A673 (cell line): ENCODE measurements around the gene EML6.

Source experiments
- CTCF ChIP-seq: fragments of 300-800, 200-600 bp; sonication (generic); conservative IDR thresholded peaks from 2 replicates; pipeline ENCODE4 v1.5.1; 2017; ENCODE audit warnings: low read depth, mild to moderate bottlenecking, antibody characterized with exemption, low read length, moderate library complexity, mixed read lengths
- EZH2 ChIP-seq: fragments of 200-600 bp; sonication (generic); IDR thresholded peaks from 2 replicates; pipeline ENCODE4 v1.6.1; 2017; ENCODE audit warnings: borderline replicate concordance, low read depth, mild to moderate bottlenecking, mixed read lengths, antibody characterized with exemption, low read length; ENCODE audit not compliant: poor library complexity, severe bottlenecking

DNA sequence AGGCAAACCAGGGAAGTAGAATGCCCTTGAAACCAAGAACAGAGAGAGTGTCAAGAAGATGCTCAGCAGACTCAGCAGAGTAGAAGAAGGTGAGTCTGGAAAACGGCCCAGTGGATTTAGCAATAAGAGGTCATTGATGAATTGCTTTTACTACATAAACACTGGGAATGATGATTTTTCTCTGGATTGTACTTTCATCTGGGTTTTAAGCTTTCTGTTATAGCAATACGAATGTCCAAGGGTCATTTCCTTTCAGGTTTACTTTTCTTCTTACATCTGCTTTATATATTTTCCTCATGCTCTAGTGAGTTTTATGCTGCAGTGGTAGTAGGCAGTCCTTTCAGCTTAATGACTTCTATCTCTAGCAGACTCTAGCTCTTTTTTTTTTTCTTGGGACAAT is 16.9 kb downstream of the EML6 start:
- TF ChIP-seq CTCF (no peak), EZH2 (no peak)
